ENCODE data around the gene TCN1. TPM values are rescaled to one million over a fixed set of nuclear protein-coding genes. Genes with fewer than 3 reads are reported as not detected.
"Not testable (repeated sequence)": the region's sequence is repeated elsewhere in the genome, so short reads cannot be mapped to it uniquely, and the experiment has no call there.

TCN1 gene
- total RNA-seq, 2 experiments from 2014 or later = not detected

DNA sequence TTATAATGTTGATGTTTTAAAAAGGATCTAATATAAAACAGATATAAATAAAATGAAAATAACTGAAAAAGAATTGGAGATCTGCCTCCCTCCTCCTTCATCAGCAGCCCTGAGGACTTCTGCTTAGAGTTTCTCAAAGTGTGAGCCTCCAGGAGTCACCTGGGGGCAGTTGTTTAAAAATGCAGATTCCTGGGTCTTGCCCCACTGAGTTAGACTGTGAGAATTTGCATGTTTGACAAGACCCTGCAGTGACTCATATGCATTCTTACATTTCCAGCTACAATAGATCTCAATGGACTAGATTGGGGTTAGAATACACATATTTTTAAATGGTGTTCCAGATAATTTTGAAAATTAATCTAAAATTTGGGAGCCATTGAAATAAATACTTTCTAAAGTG, 11.5 kb upstream of the TCN1 start:
- H3K27ac Mint-ChIP-seq = no peak overlapping the region
- CTCF ChIA-PET = no interaction called here
- POLR2A ChIA-PET = no interaction called here
- no peaks in the 10 kb centered on the region for H3K4me1 Mint-ChIP-seq
- no peaks in the 10 kb centered on the region for H3K9me3 Mint-ChIP-seq
- no peak for DNase-seq
- no peak overlapping the region for H3K4me3 Mint-ChIP-seq
- H3K27me3 Mint-ChIP-seq = peaks cover 15% of the 10 kb centered on the region
- no peaks in the 10 kb centered on the region for H3K36me3 Mint-ChIP-seq (ENCODE audit: low read depth)

DNA sequence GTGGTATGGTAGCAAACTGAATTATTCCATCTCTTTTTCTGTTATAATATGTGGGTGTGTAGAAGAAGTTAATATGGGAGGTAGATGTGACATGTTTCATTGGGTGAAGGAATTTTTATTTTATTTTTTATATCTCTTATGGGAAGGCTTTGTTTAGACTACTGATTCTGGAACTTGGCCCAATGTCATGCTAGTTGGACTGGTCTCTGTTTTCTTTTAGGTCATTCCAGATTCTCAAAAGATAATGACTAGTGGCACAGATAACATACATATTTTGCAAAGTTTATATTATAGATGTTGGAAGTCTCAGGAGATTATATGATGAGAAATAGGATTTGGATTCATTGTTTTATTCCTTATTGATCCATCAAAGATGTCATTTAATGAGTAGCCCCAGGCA, 11.0 kb upstream of the TCN1 start:
- peaks cover 13% of the 10 kb centered on the region for H3K27me3 Mint-ChIP-seq
- no peak overlapping the region for H3K27ac Mint-ChIP-seq
- DNase-seq = no peak
- H3K9me3 Mint-ChIP-seq = no peaks in the 10 kb centered on the region
- no peaks in the 10 kb centered on the region for H3K4me1 Mint-ChIP-seq
- H3K36me3 Mint-ChIP-seq (ENCODE audit: low read depth) = no peaks in the 10 kb centered on the region
- H3K4me3 Mint-ChIP-seq = no peak overlapping the region
- POLR2A ChIA-PET = no interaction called here
- CTCF ChIA-PET = no interaction called here

DNA sequence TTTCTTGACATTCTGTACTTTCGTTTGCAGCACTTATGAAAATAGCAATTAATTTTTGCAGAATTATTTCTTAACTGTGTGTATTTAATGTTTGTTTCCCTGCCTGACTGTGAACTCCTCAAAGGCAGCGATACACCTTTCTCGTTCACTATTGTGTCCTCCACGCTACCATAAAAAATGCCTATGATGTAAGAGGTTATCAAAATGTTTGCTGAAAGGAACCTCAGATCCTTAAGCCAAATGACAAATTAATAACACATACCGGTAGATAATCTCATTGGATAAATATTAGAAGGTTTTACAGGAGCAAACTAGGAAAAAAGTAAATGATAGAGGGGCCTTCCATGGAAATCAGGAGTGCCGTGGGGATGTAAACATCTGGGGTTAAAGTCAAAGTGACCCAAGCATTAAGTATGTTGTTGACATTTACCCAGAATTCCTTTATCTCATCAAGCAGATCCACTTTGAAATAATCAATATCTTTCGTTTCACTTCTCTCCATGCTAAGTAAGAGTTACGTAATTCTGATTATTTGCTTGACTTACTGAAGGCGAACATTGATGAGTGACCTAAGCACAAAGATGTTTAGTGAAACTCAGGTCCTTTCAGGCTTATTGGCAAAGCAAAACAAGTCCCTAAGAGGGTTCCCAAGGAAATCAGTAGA, 9.7 kb upstream of the TCN1 start:
- Mint-ChIP-seq H3K4me3 (no peak overlapping the region), H3K27ac (no peak overlapping the region), H3K9me3 (no peaks in the 10 kb centered on the region), H3K4me1 (no peaks in the 10 kb centered on the region), H3K36me3 (ENCODE audit: low read depth) (no peaks in the 10 kb centered on the region), H3K27me3 (peaks cover 13% of the 10 kb centered on the region)
- ChIA-PET CTCF (no interaction called here), POLR2A (no interaction called here)
- DNase-seq = no peak

DNA sequence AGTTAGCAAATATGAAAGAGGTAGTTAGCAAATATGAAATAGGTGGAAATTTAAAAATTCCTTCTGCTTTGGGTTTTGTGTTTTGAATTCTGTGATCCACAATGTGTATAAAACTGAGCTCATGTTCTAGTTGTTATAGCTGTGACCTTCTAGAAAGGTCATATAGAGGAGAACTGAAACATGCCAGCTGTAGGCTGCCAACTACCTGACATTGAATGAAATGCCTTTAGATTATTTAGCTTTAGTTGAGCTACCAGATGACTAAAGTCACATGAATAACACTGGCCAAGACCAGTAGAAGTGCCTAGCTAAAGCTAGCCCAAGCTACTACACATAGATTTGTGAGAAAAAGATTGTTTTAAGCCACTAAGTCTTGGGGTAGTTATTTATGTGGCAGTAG, 5.8 kb upstream of the TCN1 start:
- Mint-ChIP-seq H3K4me1 (no peaks in the 10 kb centered on the region), H3K9me3 (no peaks in the 10 kb centered on the region), H3K36me3 (ENCODE audit: low read depth) (no peaks in the 10 kb centered on the region), H3K4me3 (no peak overlapping the region), H3K27me3 (peaks cover 16% of the 10 kb centered on the region), H3K27ac (no peak overlapping the region)
- CTCF ChIA-PET = interaction anchor here (1.2 to 1.3 kb wide), 2 partner anchors 11 to 15 kb away, joined by 3 to 4 read pairs; no protein-coding TSS in a partner anchor
- POLR2A ChIA-PET = no interaction called here
- no peak for DNase-seq

- Mint-ChIP-seq H3K36me3 (ENCODE audit: low read depth) (no peaks in the 10 kb centered on the region), H3K4me1 (no peaks in the 10 kb centered on the region), H3K27me3 (peaks cover 20% of the 10 kb centered on the region), H3K27ac (no peak overlapping the region), H3K9me3 (no peaks in the 10 kb centered on the region), H3K4me3 (no peak overlapping the region)
- CTCF ChIA-PET = no interaction called here
- no peak for DNase-seq
- POLR2A ChIA-PET = no interaction called here
Measured at GRCh38 chr11:59867946-59868345, 1.7 kb upstream of the TCN1 start.

- H3K27me3 Mint-ChIP-seq = peaks cover 20% of the 10 kb centered on the region
- no peaks in the 10 kb centered on the region for H3K36me3 Mint-ChIP-seq (ENCODE audit: low read depth)
- CTCF ChIA-PET = interaction anchor here (0.5 to 0.6 kb wide), 2 partner anchors 137 to 1291 kb away, joined by 3 to 4 read pairs; partner anchors contain the start of gene LPXN
Measured at GRCh38 chr11:59866836-59867235, 549 bp upstream of the TCN1 start.

GRCh38 chr11:59865031-59865430, 1.3 kb downstream of the TCN1 start:
- CTCF ChIA-PET = no interaction called here
- Mint-ChIP-seq H3K4me3 (no peak overlapping the region), H3K4me1 (no peaks in the 10 kb centered on the region), H3K36me3 (ENCODE audit: low read depth) (no peaks in the 10 kb centered on the region), H3K27me3 (peaks cover 20% of the 10 kb centered on the region), H3K9me3 (no peaks in the 10 kb centered on the region), H3K27ac (no peak overlapping the region)
- DNase-seq = no peak
- POLR2A ChIA-PET = no interaction called here

More at GRCh38 chr11:59866836-59867235, 549 bp upstream of the TCN1 start:
- DNase-seq = no peak
- H3K4me1 Mint-ChIP-seq = no peaks in the 10 kb centered on the region
- POLR2A ChIA-PET = no interaction called here
- H3K4me3 Mint-ChIP-seq = no peak overlapping the region
- no peak overlapping the region for H3K27ac Mint-ChIP-seq
- H3K9me3 Mint-ChIP-seq = no peaks in the 10 kb centered on the region

GRCh38 chr11:59862252-59862651, 4.0 kb downstream of the TCN1 start:
- H3K36me3 Mint-ChIP-seq (ENCODE audit: low read depth) = peaks cover 2% of the 10 kb centered on the region
- H3K27me3 Mint-ChIP-seq = peaks cover 14% of the 10 kb centered on the region
- ChIA-PET POLR2A (no interaction called here), CTCF (interaction anchor here (1.2 to 1.3 kb wide), 2 partner anchors 10 to 16 kb away, joined by 4 read pairs; no protein-coding TSS in a partner anchor)
- no peak for DNase-seq
- H3K9me3 Mint-ChIP-seq = no peaks in the 10 kb centered on the region
- peaks cover 19% of the 10 kb centered on the region for H3K4me1 Mint-ChIP-seq
- no peak overlapping the region for H3K4me3 Mint-ChIP-seq
- H3K27ac Mint-ChIP-seq = no peak overlapping the region

- H3K27me3 Mint-ChIP-seq = peaks cover 14% of the 10 kb centered on the region
- ChIA-PET POLR2A (no interaction called here), CTCF (no interaction called here)
- no peak for DNase-seq
- peaks cover 22% of the 10 kb centered on the region for H3K4me1 Mint-ChIP-seq
- H3K27ac Mint-ChIP-seq = no peak overlapping the region
- no peaks in the 10 kb centered on the region for H3K9me3 Mint-ChIP-seq
- H3K36me3 Mint-ChIP-seq (ENCODE audit: low read depth) = peaks cover 2% of the 10 kb centered on the region
- H3K4me3 Mint-ChIP-seq = no peak overlapping the region
Measured at GRCh38 chr11:59859673-59860072, 6.6 kb downstream of the TCN1 start.

DNA sequence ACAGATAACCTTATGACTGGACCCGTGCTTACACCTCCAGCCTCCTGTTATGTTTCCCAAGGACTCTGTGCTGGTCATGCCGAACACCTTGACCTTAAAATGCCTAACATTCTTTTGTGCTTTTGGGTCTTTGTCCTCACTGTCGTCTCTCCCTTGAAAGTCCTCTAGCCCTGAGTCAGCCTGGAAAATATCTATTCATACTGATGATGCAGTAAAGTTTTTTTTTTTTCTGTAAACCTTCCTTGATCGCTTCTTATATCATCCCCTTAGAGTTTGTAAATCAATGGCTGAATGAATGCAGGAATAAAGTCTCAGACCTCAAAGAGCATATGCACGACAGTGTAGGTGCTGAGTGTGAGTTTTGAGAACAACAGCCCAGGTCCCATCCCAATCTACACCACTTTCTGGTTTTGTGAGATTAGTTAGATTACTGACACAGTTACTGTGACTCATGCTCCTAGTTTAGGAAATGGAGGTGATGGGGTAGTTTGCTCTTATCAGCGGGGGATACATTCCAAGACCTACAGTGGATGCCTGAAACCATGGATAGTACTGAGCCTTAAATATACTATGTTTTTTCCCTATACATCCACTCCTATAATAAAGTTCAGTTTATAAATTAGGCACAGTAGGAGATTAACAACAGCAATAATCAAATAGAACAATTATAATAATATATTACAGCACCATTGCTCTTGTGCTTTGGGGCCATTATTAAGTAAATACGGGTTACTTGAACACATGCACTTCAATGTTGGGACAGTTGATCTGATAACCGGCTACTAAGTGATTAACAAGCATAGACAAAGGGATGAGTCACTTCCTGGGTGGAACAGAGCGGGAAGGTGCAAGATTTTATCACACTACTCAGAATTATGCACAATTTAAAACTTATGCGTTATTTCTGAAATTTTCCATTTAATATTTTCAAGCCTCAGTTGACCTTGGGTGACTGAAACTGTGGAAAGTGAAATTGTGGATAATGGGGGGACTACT, 8.6 kb downstream of the TCN1 start:
- H3K27me3 Mint-ChIP-seq = peaks cover 16% of the 10 kb centered on the region
- H3K4me1 Mint-ChIP-seq = peaks cover 22% of the 10 kb centered on the region
- no peaks in the 10 kb centered on the region for H3K9me3 Mint-ChIP-seq
- peak overlapping the region; percentile 82 for H3K27ac Mint-ChIP-seq
- CTCF ChIA-PET = no interaction called here
- no peak overlapping the region for H3K4me3 Mint-ChIP-seq
- peak; percentile 18 for DNase-seq
- H3K36me3 Mint-ChIP-seq (ENCODE audit: low read depth) = peaks cover 2% of the 10 kb centered on the region
- POLR2A ChIA-PET = no interaction called here

- Mint-ChIP-seq H3K9me3 (no peaks in the 10 kb centered on the region), H3K27me3 (peaks cover 15% of the 10 kb centered on the region), H3K4me1 (peaks cover 22% of the 10 kb centered on the region), H3K36me3 (ENCODE audit: low read depth) (peaks cover 2% of the 10 kb centered on the region), H3K4me3 (no peak overlapping the region), H3K27ac (no peak overlapping the region)
- no peak for DNase-seq
- POLR2A ChIA-PET = no interaction called here
- CTCF ChIA-PET = no interaction called here
Measured at GRCh38 chr11:59854871-59855270, 11.4 kb downstream of the TCN1 start.

- POLR2A ChIA-PET; H3K27ac Mint-ChIP-seq; H3K4me3 Mint-ChIP-seq; H3K9me3 Mint-ChIP-seq; H3K4me1 Mint-ChIP-seq; DNase-seq; H3K36me3 Mint-ChIP-seq (ENCODE audit: low read depth): not testable (repeated sequence)
- H3K27me3 Mint-ChIP-seq = peaks cover 15% of the 10 kb centered on the region
- CTCF ChIA-PET = interaction anchor here (0.5 kb wide), 1 partner anchor 264 kb away, joined by 5 read pairs; no protein-coding TSS in a partner anchor
Measured at GRCh38 chr11:59851416-59851815, 14.9 kb downstream of the TCN1 start.

DNA sequence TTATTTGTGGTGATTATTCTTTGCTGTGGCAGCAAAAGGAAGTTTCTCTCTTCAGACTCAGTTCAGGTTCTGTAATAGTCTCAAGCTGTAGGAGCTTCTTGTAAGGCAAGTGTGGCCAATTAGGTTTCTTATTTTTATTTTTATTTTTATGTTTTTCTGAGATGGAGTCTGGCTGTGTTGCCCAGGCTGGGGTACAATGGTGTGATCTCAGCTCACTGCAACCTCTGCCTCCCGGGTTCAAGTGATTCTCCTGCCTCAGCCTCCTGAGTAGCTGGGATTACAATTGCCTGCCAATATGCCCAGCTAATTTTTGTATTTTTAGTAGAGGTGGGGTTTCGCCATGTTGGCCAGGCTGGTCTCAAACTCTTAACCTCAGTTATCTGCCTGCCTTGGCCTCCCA, 16.7 kb downstream of the TCN1 start:
- DNase-seq; H3K36me3 Mint-ChIP-seq (ENCODE audit: low read depth); H3K27ac Mint-ChIP-seq; H3K4me1 Mint-ChIP-seq; POLR2A ChIA-PET; CTCF ChIA-PET; H3K9me3 Mint-ChIP-seq; H3K4me3 Mint-ChIP-seq; H3K27me3 Mint-ChIP-seq: not testable (repeated sequence)
